Measurements from ENCODE around the gene TMEM52. TPM values are rescaled to one million over a fixed set of nuclear protein-coding genes. Genes with fewer than 3 reads are reported as not detected.

Gene TMEM52
- total and polyA plus RNA-seq, 2 of the 13 experiments (the other 11 are each of a cell fraction or from before 2014, with no cell fraction given): 13.2 to 18.7 TPM

- Histone ChIP-seq H3K27ac (ENCODE audit: extremely low read length, insufficient read depth, low read length) (no peak overlapping the region), H3K9ac (ENCODE audit: insufficient read depth, low read depth, low read length) (no peak overlapping the region), H3K9me3 (ENCODE audit: low read length) (no peaks in the 10 kb centered on the region), H3K4me2 (ENCODE audit: low read depth, low read length) (peak overlapping the region; percentile 29; the same call in 1 of the 2 replicates), H4K20me1 (ENCODE audit: insufficient read depth, low read length) (no peaks in the 10 kb centered on the region), H3K4me1 (ENCODE audit: insufficient read depth, low read length) (peaks cover 62% of the 10 kb centered on the region), H3K27me3 (ENCODE audit: control insufficient read depth in 1 of 2, insufficient read depth in 2 of 2, low read length in 2 of 2) (peaks cover 26 to 47% of the 10 kb centered on the region in 2 experiments; a peak in 4 of 5 replicates), H3K4me3 (replicated peaks in 1 of 3; ENCODE audit: insufficient read depth in 1 of 3, low read depth in 2 of 3, low read length in 3 of 3) (no peak overlapping the region; a peak in 1 of 6 replicates), H2AFZ (ENCODE audit: low read length) (no peak overlapping the region), H3K79me2 (ENCODE audit: insufficient read depth, low read length) (no peaks in the 10 kb centered on the region), H3K36me3 (replicated peaks in 1 of 2; ENCODE audit: control insufficient read depth in 1 of 2, insufficient read depth in 2 of 2, low read length in 2 of 2) (no peaks in the 10 kb centered on the region)
- in situ Hi-C loops (cut with HindIII; ENCODE audit: extremely low pct_ligation_motif_present, low pct_unique_long_range_greater_than_20kb) (no loop called here), intact Hi-C loops (cut with micrococcal nuclease; ENCODE audit: unreplicated experiment) (no loop called here)
- no peak for DNase-seq (ENCODE audit: low spot score)
- ChIA-PET POLR2A (interaction anchor here (1.5 to 3.3 kb wide), 2 partner anchors 15 to 18 kb away, joined by 13 to 55 read pairs; no protein-coding TSS in a partner anchor), CTCF (ENCODE audit: low intra/inter-chr PET ratio, low total read pairs) (no interaction called here)
- TF ChIP-seq FOXK1 (CRISPR knock-in tag; IDR thresholded peaks at IDR 0.05; ENCODE audit: borderline replicate concordance, low read depth) (no peak), UBTF (CRISPR knock-in tag; IDR thresholded peaks at IDR 0.05) (no peak), SALL1 (CRISPR knock-in tag; IDR thresholded peaks at IDR 0.05) (peak; percentile 22; the same call in 1 of the 2 replicates), ZNF512 (CRISPR knock-in tag; IDR thresholded peaks at IDR 0.05) (no peak), POGZ (CRISPR knock-in tag; IDR thresholded peaks at IDR 0.05) (no peak), SRF (IDR thresholded peaks at IDR 0.05; ENCODE audit: low read depth, low read length) (no peak), ZNF280B (CRISPR knock-in tag; IDR thresholded peaks at IDR 0.05; ENCODE audit: borderline replicate concordance) (0 out of 2 replicates have a peak, but pooled peaks have one; percentile 22)
- 22% methylated on average over 6 of the region's 18 CpGs for WGBS (ENCODE audit: low lambda C conversion rate)
- BruUV-seq (replicated peaks): no TSS peak
- FAIRE-seq: no peak
- ATAC-seq: no peak
These were observed 5.3 kb upstream of the TMEM52 start for GRCh38 chr1:1924386-1924785.
